ENCODE measurements around the gene HOXA7. TPM values are rescaled to one million over a fixed set of nuclear protein-coding genes. Genes with fewer than 3 reads are reported as not detected.
A peak's percentile ranks its signal among the peaks of the same experiment; 100 is the strongest.

The HOXA7 gene
- total and polyA plus RNA-seq, 2 experiments from 2014 or later = 6.6 to 15.8 TPM

GRCh38 chr7:27131390-27131819, 25.1 kb downstream of the HOXA7 start:
- Histone ChIP-seq H3K4me1 (ENCODE audit: insufficient read depth) (peaks cover 23% of the 10 kb centered on the region), H3K27me3 (replicated peaks; ENCODE audit: insufficient read depth) (no peaks in the 10 kb centered on the region), H3K9me3 (ENCODE audit: low read depth) (no peaks in the 10 kb centered on the region), H3K36me3 (ENCODE audit: low read depth) (no peaks in the 10 kb centered on the region), H4K20me1 (ENCODE audit: insufficient read depth) (no peaks in the 10 kb centered on the region), H3K9me2 (ENCODE audit: insufficient read depth) (no peaks in the 10 kb centered on the region), H3K4me2 (ENCODE audit: unreplicated experiment) (peak overlapping the region; percentile 80), H3K79me2 (ENCODE audit: insufficient read depth) (peaks cover 61% of the 10 kb centered on the region), H3F3A (ENCODE audit: insufficient read depth) (peaks cover 39% of the 10 kb centered on the region), H2AFZ (peak overlapping the region; percentile 78), H3K4me3 (peak overlapping the region; percentile 78), H3K27ac (peak overlapping the region; percentile 70), H3K9ac (peak overlapping the region; percentile 89)
- in situ Hi-C loops (cut with MboI) = no loop called here
- TF ChIP-seq EZH2phosphoT487 (IDR thresholded peaks at IDR 0.05; ENCODE audit: insufficient read depth, low read depth) (no peak), EZH2 (IDR thresholded peaks at IDR 0.05; ENCODE audit: insufficient read depth, poor library complexity, severe bottlenecking) (no peak)
- 16 to 18% methylated on average over 12 of the region's 12 CpGs for WGBS, 2 experiments (ENCODE audit: low coverage in 1 of 2, low lambda C conversion rate in 2 of 2, missing lambda C conversion rate in 2 of 2)
- peak; percentile 58 for DNase-seq

- no peak for TF ChIP-seq EZH2 (IDR thresholded peaks at IDR 0.05; ENCODE audit: insufficient read depth, poor library complexity, severe bottlenecking)
- Histone ChIP-seq H3K79me2 (ENCODE audit: insufficient read depth) (peaks cover 55% of the 10 kb centered on the region), H3K27me3 (replicated peaks; ENCODE audit: insufficient read depth) (no peaks in the 10 kb centered on the region), H4K20me1 (ENCODE audit: insufficient read depth) (no peaks in the 10 kb centered on the region), H3K4me2 (ENCODE audit: unreplicated experiment) (peak within 1 kb of the TSS; percentile 80), H3K27ac (peak within 1 kb of the TSS; percentile 70), H3K9ac (peak within 1 kb of the TSS; percentile 89), H3K9me3 (ENCODE audit: low read depth) (no peaks in the 10 kb centered on the region), H3K36me3 (ENCODE audit: low read depth) (no peaks in the 10 kb centered on the region), H3K4me3 (peak within 1 kb of the TSS; percentile 78), H3F3A (ENCODE audit: insufficient read depth) (peaks cover 37% of the 10 kb centered on the region), H2AFZ (peak within 1 kb of the TSS; percentile 79), H3K4me1 (ENCODE audit: insufficient read depth) (peaks cover 23% of the 10 kb centered on the region), H3K9me2 (ENCODE audit: insufficient read depth) (no peaks in the 10 kb centered on the region)
- whole genome bisulfite sequencing, 2 experiments (ENCODE audit: low coverage in 1 of 2, low lambda C conversion rate in 2 of 2, missing lambda C conversion rate in 2 of 2) = 2 to 3% methylated on average over 53 to 60 of the region's 67 CpGs
- in situ Hi-C loops (cut with MboI) = no loop called here
- peak; percentile 98 for DNase-seq
Observed at GRCh38 chr7:27130540-27131389, 25.7 kb downstream of the HOXA7 start, which contains the start of gene HOXA4. TSS of gene HOXA4 (minus strand) at chr7:27130757. CDS start at chr7:27130733, 24 bp downstream.

DNA sequence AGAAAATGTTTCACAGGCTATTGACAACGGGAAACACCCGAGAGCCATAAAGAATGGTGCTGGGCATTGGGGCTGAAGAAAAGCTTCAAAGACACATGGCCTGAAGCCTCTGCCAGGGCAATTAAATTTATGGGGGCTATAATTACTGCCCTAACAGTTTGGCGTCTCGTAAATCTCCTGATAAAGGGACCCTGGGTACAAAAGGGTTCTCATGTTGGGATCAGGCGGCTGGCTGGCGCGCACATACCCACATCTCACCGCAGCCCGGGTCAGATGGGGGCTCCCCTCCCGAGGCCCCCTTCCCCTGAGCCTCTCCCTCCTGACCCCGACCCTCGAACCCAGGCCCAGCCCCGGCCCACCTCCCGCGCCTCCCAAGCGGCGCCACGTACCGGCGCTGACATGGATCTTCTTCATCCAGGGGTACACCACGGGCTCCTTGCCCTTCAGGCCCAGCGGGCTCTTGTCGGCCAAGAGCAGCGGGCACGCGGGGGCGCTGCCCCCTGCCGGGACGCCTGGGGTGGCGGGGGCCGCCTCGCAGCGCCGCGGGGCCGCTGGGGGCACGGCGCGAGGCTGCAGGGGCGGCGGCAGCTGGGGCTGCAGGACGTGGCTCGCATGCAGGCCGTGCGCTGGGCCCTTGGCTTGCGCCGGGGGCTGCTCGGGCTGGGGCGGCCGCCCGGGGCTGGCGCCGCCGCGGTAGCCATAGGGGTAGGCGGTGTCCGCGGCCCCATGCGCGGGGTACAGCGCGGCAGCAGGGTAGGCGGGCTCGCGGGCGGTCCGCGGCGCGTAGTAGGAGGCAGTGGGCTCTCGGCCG, 26.5 kb downstream of the HOXA7 start:
- peak overlapping the region; percentile 79 for H2AFZ ChIP-seq
- H3K4me3 ChIP-seq = peak overlapping the region; percentile 78
- peak overlapping the region; percentile 78 for H3K4me2 ChIP-seq (ENCODE audit: unreplicated experiment)
- H3F3A ChIP-seq (ENCODE audit: insufficient read depth) = peaks cover 29% of the 10 kb centered on the region
- TF ChIP-seq EZH2 (IDR thresholded peaks at IDR 0.05; ENCODE audit: insufficient read depth, poor library complexity, severe bottlenecking) (no peak), EZH2phosphoT487 (IDR thresholded peaks at IDR 0.05; ENCODE audit: insufficient read depth, low read depth) (no peak)
- peak overlapping the region; percentile 89 for H3K9ac ChIP-seq
- H3K27ac ChIP-seq = peak overlapping the region; percentile 55
- no peaks in the 10 kb centered on the region for H3K27me3 ChIP-seq (replicated peaks; ENCODE audit: insufficient read depth)
- peaks cover 21% of the 10 kb centered on the region for H3K4me1 ChIP-seq (ENCODE audit: insufficient read depth)
- H3K9me2 ChIP-seq (ENCODE audit: insufficient read depth) = no peaks in the 10 kb centered on the region
- H3K79me2 ChIP-seq (ENCODE audit: insufficient read depth) = peaks cover 49% of the 10 kb centered on the region
- H4K20me1 ChIP-seq (ENCODE audit: insufficient read depth) = no peaks in the 10 kb centered on the region
- peak; percentile 74 for DNase-seq
- no peaks in the 10 kb centered on the region for H3K36me3 ChIP-seq (ENCODE audit: low read depth)
- in situ Hi-C loops (cut with MboI) = no loop called here
- 8 to 11% methylated on average over 40 to 52 of the region's 72 CpGs for WGBS, 2 experiments (ENCODE audit: low coverage in 1 of 2, low lambda C conversion rate in 2 of 2, missing lambda C conversion rate in 2 of 2)
- H3K9me3 ChIP-seq (ENCODE audit: low read depth) = no peaks in the 10 kb centered on the region
